LNCaP clone FGC (cell line): ENCODE results near the gene TMEM161A.

ENCODE experiments used
- DNase-seq: peaks from one replicate; pipeline ENCODE4 v3.0.0-alpha.2; 2011; ENCODE audit warnings: low read depth
- H3K4me3 ChIP-seq: 2 replicates; pipeline ENCODE4 v1.5.1; 2011; ENCODE audit warnings: mild to moderate bottlenecking, low read depth, low read length, control low read depth
- CTCF ChIP-seq: IDR thresholded peaks from 2 replicates; pipeline ENCODE4 v1.5.1; 2012; ENCODE audit warnings: mild to moderate bottlenecking; ENCODE audit not compliant: control insufficient read depth, insufficient read depth; ENCODE audit errors: extremely low read depth

The TMEM161A gene

GRCh38 chr19:19133985-19134384 lies 4.3 kb downstream of the TMEM161A start:
- H3K4me3 ChIP-seq = no peak overlapping the region
- TF ChIP-seq CTCF = no peak
- DNase-seq = no peak

GRCh38 chr19:19132912-19133311 lies 5.4 kb downstream of the TMEM161A start:
- no peak for TF ChIP-seq CTCF
- DNase-seq = no peak
- no peak overlapping the region for H3K4me3 ChIP-seq

GRCh38 chr19:19131989-19132388 lies 6.3 kb downstream of the TMEM161A start:
- no peak for DNase-seq
- TF ChIP-seq CTCF = no peak
- no peak overlapping the region for H3K4me3 ChIP-seq

- no peak overlapping the region for H3K4me3 ChIP-seq
- no peak for TF ChIP-seq CTCF
- DNase-seq = no peak
These were observed 12.2 kb downstream of the TMEM161A start for GRCh38 chr19:19126102-19126501.

- DNase-seq = no peak
- no peak for TF ChIP-seq CTCF
- no peak overlapping the region for H3K4me3 ChIP-seq
These were observed 14.9 kb downstream of the TMEM161A start for GRCh38 chr19:19123386-19123785.

- no peak overlapping the region for H3K4me3 ChIP-seq
- no peak for TF ChIP-seq CTCF
- no peak for DNase-seq
These were observed 15.4 kb downstream of the TMEM161A start for GRCh38 chr19:19122902-19123301.

- TF ChIP-seq CTCF = no peak
- no peak overlapping the region for H3K4me3 ChIP-seq
- no peak for DNase-seq
These were observed 16.9 kb downstream of the TMEM161A start for GRCh38 chr19:19121371-19121770.
